Measurements from ENCODE around the gene LCE1D.

Gene LCE1D, protein sequence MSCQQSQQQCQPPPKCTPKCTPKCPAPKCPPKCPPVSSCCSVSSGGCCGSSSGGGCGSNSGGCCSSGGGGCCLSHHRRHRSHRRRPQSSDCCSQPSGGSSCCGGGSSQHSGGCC

DNA sequence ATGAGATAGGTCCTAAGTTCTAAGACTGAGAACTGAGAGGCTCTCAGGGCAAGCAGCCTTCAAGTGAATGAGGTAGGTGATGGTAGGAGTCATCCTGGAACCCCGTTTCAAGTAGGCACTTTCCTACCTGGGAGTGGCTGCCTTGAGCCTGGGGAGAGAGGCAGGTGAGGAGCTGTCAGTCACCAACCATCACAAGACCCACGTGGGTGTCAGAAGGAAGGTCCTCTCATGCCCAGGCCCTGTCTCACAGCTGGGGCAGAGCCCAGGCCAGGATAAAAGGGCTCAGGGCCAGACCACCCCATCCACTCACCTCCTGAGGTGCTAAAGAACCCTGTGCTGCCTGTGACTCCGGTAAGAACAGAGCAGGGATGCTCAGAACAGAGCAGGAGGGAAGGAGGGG lies at the start of gene LCE1D:
TSS of gene LCE1D (plus strand) at position 301 of the 400 bp plus-strand sequence. CDS start 1,074 bp downstream, outside the sequence.
- DNase-seq = no peak

- DNase-seq = no peak
These were observed 48.7 kb upstream of the LCE1D start for GRCh38 chr1:152747831-152748230.

- DNase-seq = no peak
These were observed 44.3 kb upstream of the LCE1D start for GRCh38 chr1:152752225-152752624.

GRCh38 chr1:152753586-152753985 lies 42.9 kb upstream of the LCE1D start:
- no peak for DNase-seq

GRCh38 chr1:152756872-152757271 lies 39.6 kb upstream of the LCE1D start:
- no peak for DNase-seq

DNA sequence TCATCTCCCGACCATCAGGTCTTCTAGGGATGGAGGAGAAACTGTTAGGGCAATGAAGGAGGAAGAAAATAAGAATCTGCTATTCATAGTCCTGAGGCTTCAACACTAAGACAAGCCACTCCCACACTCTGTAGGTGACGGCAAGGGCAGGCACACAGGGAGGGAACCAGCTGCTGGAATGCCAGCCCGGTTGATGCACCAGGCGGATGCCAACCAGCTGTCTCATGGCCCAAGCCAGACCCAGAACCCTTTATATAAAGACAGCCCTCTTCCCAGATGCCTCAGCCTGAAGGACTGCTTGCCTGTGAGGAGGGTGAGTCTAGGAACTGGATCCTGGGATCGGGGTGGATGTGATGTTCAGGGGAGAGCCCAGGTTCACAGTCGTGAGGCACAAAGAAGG lies 38.8 kb upstream of the LCE1D start, which contains the start of gene KPRP:
TSS of gene KPRP (plus strand) at position 279 of the 400 bp plus-strand sequence. CDS start 1,564 bp downstream, outside the sequence.
- no peak for DNase-seq

DNA sequence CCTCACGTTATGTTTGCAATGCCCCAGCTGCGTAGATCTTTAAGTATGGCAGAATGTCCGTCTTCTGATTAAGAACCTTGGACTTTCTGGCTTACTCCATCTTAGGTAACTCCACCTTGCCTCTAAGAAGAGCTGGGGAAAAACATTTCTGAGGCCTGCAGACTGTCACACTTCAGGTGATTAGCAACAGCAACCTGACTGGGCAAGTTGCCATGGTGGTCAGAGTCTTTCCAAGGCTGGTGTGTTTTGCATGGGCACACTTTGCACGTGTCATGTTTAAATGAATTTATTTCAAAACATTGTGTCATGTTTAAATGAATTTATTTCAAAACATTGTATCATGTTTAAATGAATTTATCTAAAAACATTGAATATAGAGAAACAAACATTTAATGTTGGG lies 37.9 kb upstream of the LCE1D start:
- DNase-seq = no peak

GRCh38 chr1:152759453-152760173 lies 36.9 kb upstream of the LCE1D start:
- DNase-seq = no peak

GRCh38 chr1:152760551-152761190 lies 35.9 kb upstream of the LCE1D start:
- DNase-seq = no peak

GRCh38 chr1:152761609-152762213 lies 34.8 kb upstream of the LCE1D start:
- no peak for DNase-seq

GRCh38 chr1:152768847-152769533 lies 27.5 kb upstream of the LCE1D start:
- DNase-seq = no peak

DNA sequence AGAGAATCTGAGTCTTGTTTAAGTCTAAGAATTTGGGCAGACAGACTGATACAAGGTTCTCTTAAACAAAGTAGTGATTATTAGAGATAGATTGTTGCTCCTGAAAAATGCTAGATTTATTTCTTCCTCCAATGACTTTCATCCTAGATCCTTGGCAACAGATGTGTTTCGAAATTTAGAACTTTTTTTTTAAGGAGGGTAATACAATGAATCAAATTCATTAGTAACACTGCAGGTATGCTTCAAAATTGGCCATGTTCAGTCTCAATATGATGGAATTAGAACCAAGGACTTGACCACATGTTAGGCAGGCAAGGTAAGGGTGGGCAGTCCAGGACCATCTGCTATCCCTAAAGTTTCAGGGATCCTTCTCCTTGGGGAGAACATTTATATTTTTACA lies 26.1 kb upstream of the LCE1D start:
- no peak for DNase-seq

DNA sequence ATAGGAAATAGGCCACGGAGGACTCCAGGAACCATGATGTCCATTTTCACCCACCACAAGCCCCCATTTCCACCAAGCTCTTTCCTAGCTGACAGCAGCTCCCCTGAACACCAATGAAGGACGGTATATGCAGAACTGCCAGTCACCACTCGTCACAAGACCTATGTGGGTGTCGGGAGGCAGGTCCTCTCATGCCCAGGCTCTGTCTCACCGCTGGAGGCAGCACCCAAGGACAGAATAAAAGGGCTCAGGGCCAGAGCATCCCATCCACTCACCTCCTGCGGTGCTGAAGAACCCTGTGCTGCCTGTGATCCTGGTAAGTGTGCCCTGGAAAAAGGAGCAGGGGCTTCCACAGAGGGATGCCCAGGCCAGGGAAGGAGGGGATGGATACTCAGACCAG lies 21.6 kb upstream of the LCE1D start, which contains the start of gene LCE1F:
TSS of gene LCE1F (plus strand) at position 266 of the 400 bp plus-strand sequence. CDS start 1,232 bp downstream, outside the sequence.
- no peak for DNase-seq

- no peak for DNase-seq
These were observed 20.2 kb upstream of the LCE1D start for GRCh38 chr1:152776361-152776760.

DNA sequence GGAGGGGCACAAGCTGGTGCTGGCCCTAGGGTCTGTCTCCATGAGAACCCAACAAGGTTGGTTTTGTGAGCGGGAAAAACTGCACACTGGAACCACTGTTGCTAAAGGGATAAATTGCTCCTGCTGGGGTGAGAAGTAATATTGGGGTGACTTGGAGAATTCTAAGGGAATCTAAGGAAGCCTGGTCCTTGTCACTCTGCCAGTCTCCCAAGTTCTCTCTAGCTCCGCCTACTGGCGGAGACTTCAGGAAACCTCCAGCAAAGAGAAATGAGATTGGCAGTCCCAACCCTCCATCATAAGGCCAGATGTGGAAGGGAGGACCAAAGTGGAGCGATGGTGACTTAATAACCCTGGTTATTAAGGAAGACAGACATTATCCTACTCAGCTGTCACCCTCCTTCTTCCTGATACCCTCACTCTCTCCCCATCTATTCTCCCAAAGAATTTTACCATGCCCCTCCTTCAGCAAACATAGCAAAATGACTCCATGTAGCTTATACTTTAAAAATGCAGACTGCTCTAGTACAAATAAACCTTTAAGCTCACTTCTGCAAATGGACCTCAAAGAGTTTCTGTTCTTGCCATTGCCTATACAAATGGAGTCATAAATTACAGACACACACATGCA lies 18.9 kb upstream of the LCE1D start:
- DNase-seq = peak; percentile 18

DNA sequence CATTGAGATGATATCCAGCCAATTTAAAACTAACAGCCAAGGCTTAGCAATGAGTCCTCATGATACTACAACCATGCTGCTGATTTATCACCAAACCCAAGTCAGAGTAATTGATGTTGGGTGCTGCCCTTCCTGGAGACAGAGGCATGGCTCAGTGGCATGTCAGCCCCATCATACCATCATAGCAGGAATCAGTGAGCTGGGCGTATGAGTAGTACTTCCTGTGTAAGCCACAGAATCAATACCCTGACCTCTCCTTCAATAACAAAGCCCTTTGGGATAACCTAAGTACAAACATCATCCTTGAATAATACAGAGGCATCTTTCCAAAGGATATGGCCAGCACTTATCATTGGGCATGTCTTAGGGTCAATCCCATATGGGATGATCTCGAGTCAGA lies 13.4 kb upstream of the LCE1D start:
- DNase-seq = peak; percentile 22

- no peak for DNase-seq
These were observed 10.4 kb upstream of the LCE1D start, which contains the start of gene LCE1E for GRCh38 chr1:152786077-152786476. LCE1E (plus strand) TSS chr1:152786257; CDS start chr1:152787300, 1,043 bp downstream.

- no peak for DNase-seq
These were observed 835 bp upstream of the LCE1D start for GRCh38 chr1:152795686-152796085.

- no peak for DNase-seq
These were observed 4.8 kb downstream of the LCE1D start for GRCh38 chr1:152801333-152801732.

DNA sequence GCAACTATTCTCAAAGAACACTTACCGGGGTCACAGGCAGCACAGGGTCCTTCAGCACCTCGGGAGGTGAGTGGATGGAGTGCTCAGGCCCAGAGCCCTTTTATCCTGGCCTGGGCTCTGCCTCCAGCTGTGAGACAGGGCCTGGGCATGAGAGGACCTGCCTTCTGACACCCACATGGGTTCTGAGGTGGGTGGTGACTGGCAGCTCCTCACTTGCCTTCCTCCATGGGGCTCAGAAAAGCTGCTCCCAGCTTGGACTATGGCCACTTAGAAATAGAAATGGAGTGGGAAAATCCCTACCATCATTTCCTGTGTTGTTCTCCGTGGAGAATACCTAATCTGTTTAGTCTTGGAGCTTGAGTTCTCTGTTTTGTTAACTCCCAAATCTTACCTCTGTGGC lies 10.1 kb downstream of the LCE1D start, which contains the start of gene LCE1C:
TSS of gene LCE1C (minus strand) at position 76 of the 400 bp plus-strand sequence. CDS start 1,173 bp downstream, outside the sequence.
- DNase-seq = no peak

DNA sequence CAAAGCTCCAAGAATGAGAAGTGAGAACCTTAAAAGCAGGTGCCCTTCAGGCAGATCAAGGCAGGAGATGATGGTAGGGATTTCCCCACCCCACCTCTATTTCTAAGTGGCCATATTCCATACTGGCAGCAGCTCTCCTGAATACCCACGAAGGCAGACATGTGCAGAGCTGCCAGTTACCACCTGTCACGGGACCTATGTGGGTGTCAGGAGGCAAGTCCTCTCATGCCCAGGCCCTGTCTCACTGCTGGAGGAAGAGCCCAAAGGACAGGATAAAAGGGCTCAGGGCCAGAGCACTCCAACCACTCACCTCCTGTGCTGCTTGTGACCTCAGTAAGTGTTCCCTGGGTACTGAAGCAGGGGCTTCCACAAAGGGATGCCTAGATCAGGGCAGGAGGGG lies 14.5 kb downstream of the LCE1D start:
- no peak for DNase-seq

GRCh38 chr1:152811671-152812070 lies 15.2 kb downstream of the LCE1D start, which contains the start of gene LCE1B:
LCE1B (plus strand) TSS chr1:152811971; CDS start chr1:152812447, 476 bp downstream.
- no peak for DNase-seq

All from activated CD4-positive, alpha-beta T cell treated with anti-CD3 and anti-CD28 coated beads, Interleukin-10, Interleukin-2, amounts not matched to agents 100 ng/mL and 50 ng/mL, durations not matched to agents 16 hours and 8 hours (primary cell).